Body of pancreas (tissue), 4 donors: ENCODE measurements around the gene RETREG1. TPM values are rescaled to one million over a fixed set of nuclear protein-coding genes. Genes with fewer than 3 reads are reported as not detected.

Source experiments
- ATAC-seq: fragments of 150-250 bp; one replicate; pipeline ENCODE4 v1.9.1; 2016
- DNase-seq, 4 donors: peaks; one replicate each; pipeline ENCODE4 v3.0.0-alpha.2; 2019
- H3K27ac ChIP-seq, 4 donors: fragments of 200-600 bp; sonication (generic); 1 replicate in 3 of 4; 2 replicates in 1 of 4; pipeline versions ENCODE4 v1.5.1 to v1.6.1; 2016 to 2019; ENCODE audit warnings: mild to moderate bottlenecking in 1 of 4, mixed read lengths in 1 of 4, moderate library complexity in 1 of 4
- H3K27me3 ChIP-seq, 2 donors: fragments of 200-600 bp; sonication (generic); one replicate each; pipeline ENCODE4 v1.6.0; 2016; ENCODE audit warnings: mild to moderate bottlenecking in 1 of 2
- H3K36me3 ChIP-seq, 2 donors: fragments of 200-600 bp; sonication (generic); replicated peaks in 1 of 2; 2 replicates each; pipeline ENCODE4 v1.5.1; 2016; ENCODE audit warnings: low read depth in 2 of 2; ENCODE audit not compliant: insufficient read depth in 1 of 2
- H3K4me1 ChIP-seq: fragments of 200-600 bp; sonication (generic); one replicate; pipeline ENCODE4 v1.6.0; 2016
- H3K4me3 ChIP-seq, 2 donors: fragments of 200-600 bp; sonication (generic); 1 replicate in 1 of 2; 2 replicates in 1 of 2; pipeline ENCODE4 v1.5.1; 2016 to 2019
- H3K9me3 ChIP-seq, 3 donors: fragments of 200-600 bp; sonication (generic); 1 replicate in 2 of 3; 2 replicates in 1 of 3; pipeline ENCODE4 v1.5.1; 2016
- CTCF ChIP-seq, 7 experiments: fragments of 450-650 bp in 4 of 7; fragments of 200-600 bp in 3 of 7; sonication (generic) in 3 of 7; IDR thresholded peaks; one replicate each; pipeline ENCODE4 v1.5.1; 2016 to 2019; ENCODE audit warnings: antibody characterized with exemption in 7 of 7
- POLR2A ChIP-seq, 3 donors: fragments of 450-650 bp; IDR thresholded peaks; one replicate each; pipeline ENCODE4 v1.6.1; 2016; ENCODE audit warnings: antibody characterized with exemption in 3 of 3, mild to moderate bottlenecking in 2 of 3
- WGBS, 2 donors: methylation state at CpG; one replicate each; pipeline ENCODE4 v1.1.5; 2017; 5-methylcytosine and 5-hydroxymethylcytosine counted together
- intact Hi-C: fragments of 100-400 bp; cut with DNase I; formaldehyde crosslinking; loops from one replicate; pipeline ENCODE4 v1.15.1; 2023
- total RNA-seq, 2 donors: library from RNA; depleted of rRNA; stranded (reverse); fragments of >200 nt; gene quantifications; one replicate each; pipeline ENCODE4 v1.1.0, GENCODE V29; 2016

The RETREG1 gene
- total RNA-seq, 2 donors from 2014 or later: 11.9 to 16.8 TPM

- Histone ChIP-seq H3K4me3 (no peak overlapping the region), H3K27me3 (no peaks in the 10 kb centered on the region), H3K36me3 (no peaks in the 10 kb centered on the region), H3K27ac (peak overlapping the region in 1 of 4 donors; percentile 19), H3K4me1 (peaks cover 55% of the 10 kb centered on the region), H3K9me3 (no peaks in the 10 kb centered on the region)
- ATAC-seq (no peak), DNase-seq (no peak)
- 48 to 63% methylated on average over 1 of the region's 1 CpG for WGBS, 2 donors
- intact Hi-C loops: no loop called here
- TF ChIP-seq POLR2A (IDR thresholded peaks at IDR 0.05) (no peak), CTCF (IDR thresholded peaks at IDR 0.05) (no peak)
Observed at GRCh38 chr5:16484081-16484480, 132.7 kb downstream of the RETREG1 start.

- Histone ChIP-seq H3K4me1 (peaks cover 48% of the 10 kb centered on the region), H3K27me3 (no peaks in the 10 kb centered on the region), H3K4me3 (no peak overlapping the region), H3K36me3 (no peaks in the 10 kb centered on the region), H3K27ac (peak overlapping the region in 1 of 4 donors; percentile 38), H3K9me3 (no peaks in the 10 kb centered on the region)
- intact Hi-C loops: no loop called here
- TF ChIP-seq POLR2A (IDR thresholded peaks at IDR 0.05): no peak
- no peak for TF ChIP-seq CTCF (IDR thresholded peaks at IDR 0.05)
- no peak for DNase-seq
- no peak for ATAC-seq
Observed at GRCh38 chr5:16483361-16483760, 133.4 kb downstream of the RETREG1 start.

GRCh38 chr5:16482891-16483290 is 133.9 kb downstream of the RETREG1 start:
- no peak for TF ChIP-seq CTCF (IDR thresholded peaks at IDR 0.05)
- DNase-seq (no peak), ATAC-seq (no peak)
- Histone ChIP-seq H3K27me3 (no peaks in the 10 kb centered on the region), H3K9me3 (no peaks in the 10 kb centered on the region), H3K27ac (peak overlapping the region in 1 of 4 donors; percentile 38), H3K4me3 (no peak overlapping the region), H3K36me3 (no peaks in the 10 kb centered on the region), H3K4me1 (peaks cover 43% of the 10 kb centered on the region)
- intact Hi-C loops: no loop called here
- WGBS, 2 donors: 50 to 58% methylated on average over 2 of the region's 2 CpGs

GRCh38 chr5:16480821-16481538 is 135.8 kb downstream of the RETREG1 start:
- Histone ChIP-seq H3K36me3 (peaks cover 0 to 2% of the 10 kb centered on the region in 2 donors), H3K4me1 (peaks cover 26% of the 10 kb centered on the region), H3K9me3 (no peaks in the 10 kb centered on the region), H3K4me3 (no peak overlapping the region), H3K27me3 (no peaks in the 10 kb centered on the region), H3K27ac (peak overlapping the region in 1 of 4 donors; percentile 25)
- TF ChIP-seq POLR2A (IDR thresholded peaks at IDR 0.05) (no peak), CTCF (IDR thresholded peaks at IDR 0.05) (no peak)
- WGBS, 2 donors: 80 to 86% methylated on average over 6 of the region's 6 CpGs
- no peak for ATAC-seq
- DNase-seq: no peak
- intact Hi-C loops: no loop called here

- ATAC-seq (no peak), DNase-seq (no peak)
- H3K4me1 ChIP-seq: peaks cover 29% of the 10 kb centered on the region
- H3K27ac ChIP-seq: no peak overlapping the region
- no peaks in the 10 kb centered on the region for H3K9me3 ChIP-seq
- peaks cover 0 to 2% of the 10 kb centered on the region in 2 donors for H3K36me3 ChIP-seq
- TF ChIP-seq CTCF (IDR thresholded peaks at IDR 0.05) (no peak), POLR2A (IDR thresholded peaks at IDR 0.05) (no peak)
- intact Hi-C loops: no loop called here
- no peak overlapping the region for H3K4me3 ChIP-seq
- H3K27me3 ChIP-seq: no peaks in the 10 kb centered on the region
Observed at GRCh38 chr5:16480144-16480543, 136.7 kb downstream of the RETREG1 start.
